GM10248 (cell line): ENCODE measurements around the gene IQSEC1.
A peak's percentile ranks its signal among the peaks of the same experiment; 100 is the strongest.

Experiments
- CTCF ChIA-PET: fragments of 300-600 bp; sonication (Branson Sonifier 250); formaldehyde crosslinking; extraction: SDS; loops from one replicate; lab custom pipeline; 2021; ENCODE audit warnings: antibody characterized with exemption; lab: Yijun Ruan, JAX
- POLR2A ChIA-PET: fragments of 350-650 bp; sonication (Branson Sonifier 250); formaldehyde crosslinking; extraction: SDS; loops from one replicate; lab custom pipeline; 2020; ENCODE audit warnings: antibody characterized with exemption; lab: Yijun Ruan, JAX
- DNase-seq: peaks from one replicate; pipeline ENCODE4 v3.0.0; 2012; ENCODE audit errors: extremely low spot score
- CTCF ChIP-seq: IDR thresholded peaks from 2 replicates; pipeline ENCODE4 v1.5.1; 2012; ENCODE audit warnings: mild to moderate bottlenecking, low read depth; ENCODE audit errors: extremely low read depth, missing control alignments, control extremely low read depth

Gene IQSEC1

GRCh38 chr3:12875857-12876836 is 197.1 kb downstream of the IQSEC1 start:
- DNase-seq, result peak; percentile 54
- POLR2A ChIA-PET, result no interaction called here
- TF ChIP-seq CTCF, result peak; percentile 40
- CTCF ChIA-PET, result interaction anchor here (0.9 to 2.7 kb wide), 5 partner anchors 8 to 169 kb away, joined by 3 to 15 read pairs (median 8); no protein-coding TSS in a partner anchor

GRCh38 chr3:12871404-12871983 is 201.7 kb downstream of the IQSEC1 start:
- TF ChIP-seq CTCF, result no peak
- no peak for DNase-seq
- ChIA-PET POLR2A (no interaction called here), CTCF (interaction anchor here (4.3 to 5.6 kb wide), 3 partner anchors 14 to 30 kb away, joined by 22 to 35 read pairs (median 31); partner anchors contain the start of gene RPL32)

GRCh38 chr3:12870942-12871341 is 202.3 kb downstream of the IQSEC1 start:
- TF ChIP-seq CTCF, result no peak
- DNase-seq, result peak; percentile 67
- ChIA-PET CTCF (interaction anchor here (4.3 to 5.6 kb wide), 3 partner anchors 14 to 29 kb away, joined by 22 to 35 read pairs (median 31); partner anchors contain the start of gene RPL32), POLR2A (no interaction called here)

GRCh38 chr3:12869035-12869621 is 204.1 kb downstream of the IQSEC1 start:
- peak; percentile 81 for DNase-seq
- ChIA-PET CTCF (interaction anchor here (1.3 to 5.6 kb wide), 6 partner anchors 8 to 34 kb away, joined by 3 to 35 read pairs (median 18); partner anchors contain the start of gene RPL32), POLR2A (interaction anchor here (0.6 to 0.7 kb wide), 2 partner anchors 22 to 1218 kb away, joined by 3 to 4 read pairs; no protein-coding TSS in a partner anchor)
- TF ChIP-seq CTCF, result no peak

- ChIA-PET CTCF (interaction anchor here (0.7 to 5.6 kb wide), 21 partner anchors 9 to 130 kb away, joined by 3 to 35 read pairs (median 4); partner anchors contain the start of gene RPL32), POLR2A (interaction anchor here (0.6 kb wide), 1 partner anchor 515 kb away, joined by 7 read pairs; no protein-coding TSS in a partner anchor)
- peak; percentile 79 for DNase-seq
- peak; percentile 95 for TF ChIP-seq CTCF
Observed at GRCh38 chr3:12868039-12869034, 204.9 kb downstream of the IQSEC1 start.
